TTC549 (cell line): ENCODE measurements around the gene GJC2.

Experiments
- FAIRE-seq: peaks from 2 replicates; lab custom pipeline; 2012; peaks lifted over from hg19 to GRCh38; lab: Jason Lieb, UNC

The GJC2 gene

DNA sequence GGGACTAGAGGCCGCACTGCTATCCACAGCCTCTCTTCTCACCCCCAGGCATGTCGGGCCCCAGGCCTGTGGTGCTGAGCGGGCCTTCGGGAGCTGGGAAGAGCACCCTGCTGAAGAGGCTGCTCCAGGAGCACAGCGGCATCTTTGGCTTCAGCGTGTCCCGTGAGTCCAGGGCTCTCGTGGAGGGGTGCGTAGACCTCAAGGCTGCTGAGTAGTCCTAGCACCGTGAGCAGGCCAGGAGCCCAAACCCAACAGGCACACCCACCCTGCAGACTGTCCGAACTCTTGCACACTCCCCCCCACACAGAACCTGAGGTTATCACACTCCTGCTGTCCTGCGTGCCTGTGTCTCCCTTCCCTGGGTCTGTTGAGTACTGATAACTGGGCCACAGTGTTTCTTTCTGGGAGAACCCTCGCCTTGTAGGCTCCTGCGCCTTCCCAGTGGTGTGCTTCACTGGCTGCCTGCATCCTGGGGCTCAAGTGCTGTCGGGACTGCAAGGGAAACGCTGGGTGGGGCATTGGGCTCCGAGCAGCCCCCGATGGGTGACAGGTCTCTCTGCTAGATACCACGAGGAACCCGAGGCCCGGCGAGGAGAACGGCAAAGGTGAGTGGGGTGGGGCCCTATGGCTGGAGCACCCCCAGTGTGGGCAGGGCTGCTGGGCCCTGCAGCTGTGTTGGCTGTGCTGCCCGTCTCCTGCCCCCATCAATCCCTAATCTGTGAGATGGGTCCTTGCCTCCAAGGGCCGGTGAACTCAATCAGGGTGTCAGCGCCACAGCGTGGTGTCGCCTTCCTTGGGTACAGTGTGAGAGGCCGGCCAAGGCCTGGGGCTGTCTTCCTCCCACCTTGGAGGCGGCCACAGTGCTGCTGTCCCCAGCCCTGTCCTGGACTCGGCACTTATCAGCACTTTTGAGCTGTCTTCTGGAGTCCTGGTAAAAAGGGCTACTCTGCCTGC, 4.0 kb upstream of the GJC2 start:
- no peak for FAIRE-seq

- no peak for FAIRE-seq
Measured at GRCh38 chr1:228146417-228147150, 3.1 kb upstream of the GJC2 start.

DNA sequence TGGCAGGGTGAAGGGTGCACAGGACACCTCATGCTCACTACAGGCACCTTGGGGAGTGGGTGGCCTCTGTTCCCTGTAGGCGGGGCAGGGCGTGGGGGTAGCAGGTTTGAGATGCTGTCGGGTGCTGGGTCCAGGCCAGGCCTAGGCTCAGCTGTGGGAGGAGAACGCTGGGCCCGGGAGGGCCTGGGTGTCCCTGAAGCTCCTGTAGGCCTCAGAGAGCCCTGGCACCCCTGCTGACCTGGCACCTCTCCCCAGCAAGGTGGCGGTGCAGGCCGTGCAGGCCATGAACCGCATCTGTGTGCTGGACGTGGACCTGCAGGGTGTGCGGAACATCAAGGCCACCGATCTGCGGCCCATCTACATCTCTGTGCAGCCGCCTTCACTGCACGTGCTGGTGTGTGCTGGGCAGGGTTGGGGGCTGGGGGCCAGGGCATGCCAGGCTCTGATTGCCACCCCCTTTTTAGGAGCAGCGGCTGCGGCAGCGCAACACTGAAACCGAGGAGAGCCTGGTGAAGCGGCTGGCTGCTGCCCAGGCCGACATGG, 2.5 kb upstream of the GJC2 start:
- no peak for FAIRE-seq

DNA sequence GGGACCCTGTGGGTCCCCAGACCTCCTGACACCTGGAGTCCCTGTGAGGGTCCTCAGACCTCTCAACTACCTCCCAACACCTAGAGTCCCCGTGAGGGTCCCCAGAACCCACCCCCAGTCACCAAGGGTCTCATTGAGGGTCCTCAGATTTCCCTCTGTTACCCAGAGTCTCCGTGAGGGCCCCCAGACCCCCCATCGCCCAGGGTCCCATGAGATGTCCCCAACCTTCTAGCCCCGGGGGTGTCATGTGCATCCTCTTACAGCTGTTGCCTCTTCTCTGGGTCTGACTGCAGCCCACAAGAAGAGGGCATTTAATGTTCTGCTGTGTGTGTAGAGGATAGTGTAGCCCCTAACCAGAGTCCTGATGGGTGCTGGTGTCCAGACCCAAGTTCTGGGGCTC, 2.0 kb upstream of the GJC2 start:
- FAIRE-seq, result no peak

DNA sequence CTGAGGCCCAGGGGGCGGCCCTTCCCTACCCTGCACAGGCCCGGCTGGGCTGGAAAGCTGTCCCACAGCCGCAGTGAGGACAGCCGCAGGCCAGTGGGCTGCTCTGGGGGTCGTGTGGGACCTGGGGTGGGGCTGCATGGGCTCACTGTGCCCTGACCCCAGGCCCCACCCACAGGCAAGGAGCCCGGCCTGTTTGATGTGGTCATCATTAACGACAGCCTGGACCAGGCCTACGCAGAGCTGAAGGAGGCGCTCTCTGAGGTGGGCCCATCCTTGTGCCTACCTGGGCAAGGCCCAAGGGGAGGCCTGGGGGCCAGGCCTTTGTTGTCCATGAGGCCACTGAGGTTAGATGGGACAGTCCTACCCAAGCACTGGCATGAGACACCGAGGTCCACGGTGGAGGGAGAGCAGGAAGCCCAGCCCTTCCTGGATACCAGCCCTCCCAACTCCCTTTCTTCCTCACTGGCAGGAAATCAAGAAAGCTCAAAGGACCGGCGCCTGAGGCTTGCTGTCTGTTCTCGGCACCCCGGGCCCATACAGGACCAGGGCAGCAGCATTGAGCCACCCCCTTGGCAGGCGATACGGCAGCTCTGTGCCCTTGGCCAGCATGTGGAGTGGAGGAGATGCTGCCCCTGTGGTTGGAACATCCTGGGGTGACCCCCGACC, 1.4 kb upstream of the GJC2 start:
- no peak for FAIRE-seq

DNA sequence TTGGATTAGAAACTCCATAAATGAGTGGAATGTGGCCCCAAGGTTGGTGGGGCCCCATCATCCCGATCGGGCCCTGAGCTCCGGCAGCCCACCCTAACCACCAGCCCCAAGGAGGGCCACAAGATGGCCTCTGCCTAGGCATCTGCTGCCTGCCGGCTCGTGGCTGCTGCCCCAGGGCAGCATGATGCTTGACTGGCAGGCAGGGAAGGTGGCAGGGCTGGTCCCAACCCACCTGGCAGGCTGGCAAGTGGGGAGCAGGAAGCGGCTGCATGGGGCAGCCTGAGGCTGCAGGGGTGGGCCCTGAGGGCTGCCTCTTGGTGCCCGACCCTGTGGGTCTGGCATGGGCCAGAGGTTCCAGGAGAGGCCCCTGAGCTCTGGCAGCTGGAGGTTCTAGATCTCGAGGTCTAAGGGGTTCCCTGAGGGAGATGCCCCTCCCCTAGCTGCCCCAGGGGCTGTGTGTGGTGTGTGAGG, 760 bp upstream of the GJC2 start:
- FAIRE-seq, result no peak

GRCh38 chr1:228150120-228150460, 360 bp downstream of the GJC2 start:
- no peak for FAIRE-seq

GRCh38 chr1:228150461-228151179, 890 bp downstream of the GJC2 start:
- no peak for FAIRE-seq

- FAIRE-seq, result no peak
Measured at GRCh38 chr1:228151180-228151925, 1.6 kb downstream of the GJC2 start.

- no peak for FAIRE-seq
Measured at GRCh38 chr1:228152097-228152917, 2.6 kb downstream of the GJC2 start.

DNA sequence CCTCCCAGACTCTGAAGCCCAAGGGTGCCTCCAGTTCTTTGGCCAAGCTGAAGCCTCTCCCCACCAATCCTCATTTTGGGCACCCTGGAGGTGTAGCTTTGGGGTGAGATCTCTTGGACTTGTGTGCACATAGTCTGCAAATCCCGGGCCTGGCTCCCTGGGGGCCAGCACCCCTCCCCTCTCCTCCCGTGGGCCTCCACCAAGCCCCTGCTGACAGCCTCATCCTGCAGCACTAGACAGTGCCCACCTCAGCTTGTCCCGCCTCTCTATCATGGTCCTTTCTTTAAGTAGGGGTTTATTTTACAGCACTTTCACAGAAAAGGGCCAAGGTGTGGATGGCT, 3.2 kb downstream of the GJC2 start:
- FAIRE-seq, result no peak

DNA sequence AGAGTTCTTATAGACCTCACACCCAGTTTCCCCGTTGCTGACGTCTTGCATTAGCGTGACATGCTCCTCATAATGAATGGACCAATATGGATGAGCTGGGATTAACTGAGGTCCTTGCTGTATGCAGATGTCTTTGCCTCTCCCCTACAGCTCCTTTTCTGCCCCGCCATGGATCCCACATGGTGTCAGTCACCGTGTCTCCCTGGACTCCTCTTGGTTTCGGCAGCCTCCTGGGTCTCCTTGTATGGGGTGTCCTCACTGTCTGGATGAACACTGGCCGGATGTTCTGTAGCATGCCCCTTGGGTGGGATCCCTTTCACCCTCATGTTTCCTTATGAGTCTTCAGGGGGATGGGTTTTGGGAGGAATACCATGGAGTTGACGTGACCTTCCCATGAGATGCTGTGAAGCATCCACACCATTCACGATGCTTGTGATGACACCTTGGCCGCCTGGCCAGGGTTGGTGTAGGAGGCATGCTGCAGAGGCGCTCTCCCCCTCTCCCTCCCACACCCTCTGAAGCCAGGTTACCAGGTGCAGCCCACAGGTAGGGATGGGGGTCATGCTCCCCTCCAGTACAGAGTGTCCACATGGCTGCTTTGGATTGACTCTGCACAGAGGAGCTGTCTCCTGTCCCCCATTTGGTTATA, 4.4 kb downstream of the GJC2 start:
- FAIRE-seq, result no peak

- no peak for FAIRE-seq
Measured at GRCh38 chr1:228154670-228155571, 5.2 kb downstream of the GJC2 start.

GRCh38 chr1:228155596-228156514, 6.1 kb downstream of the GJC2 start:
- no peak for FAIRE-seq

DNA sequence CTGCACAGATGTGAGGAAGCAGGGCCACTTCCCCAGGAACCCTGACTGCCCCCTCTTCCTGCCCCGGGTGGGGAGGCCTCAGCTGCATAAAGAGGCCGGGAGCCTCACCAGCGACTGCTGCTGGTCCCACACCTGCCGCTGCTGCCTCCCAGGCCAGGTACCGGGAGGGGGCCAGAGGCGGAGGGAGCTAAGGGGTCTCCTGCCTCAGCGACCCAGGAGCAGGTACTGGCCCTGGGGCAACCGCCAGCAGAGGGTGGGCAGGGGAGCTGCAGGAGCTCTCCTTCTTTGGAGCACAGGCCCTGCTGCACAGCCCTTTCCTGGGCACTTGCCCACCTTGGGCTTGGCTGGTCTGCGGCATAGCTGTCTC, 6.8 kb downstream of the GJC2 start:
- no peak for FAIRE-seq

- FAIRE-seq, result no peak
Measured at GRCh38 chr1:228156941-228157728, 7.4 kb downstream of the GJC2 start.

DNA sequence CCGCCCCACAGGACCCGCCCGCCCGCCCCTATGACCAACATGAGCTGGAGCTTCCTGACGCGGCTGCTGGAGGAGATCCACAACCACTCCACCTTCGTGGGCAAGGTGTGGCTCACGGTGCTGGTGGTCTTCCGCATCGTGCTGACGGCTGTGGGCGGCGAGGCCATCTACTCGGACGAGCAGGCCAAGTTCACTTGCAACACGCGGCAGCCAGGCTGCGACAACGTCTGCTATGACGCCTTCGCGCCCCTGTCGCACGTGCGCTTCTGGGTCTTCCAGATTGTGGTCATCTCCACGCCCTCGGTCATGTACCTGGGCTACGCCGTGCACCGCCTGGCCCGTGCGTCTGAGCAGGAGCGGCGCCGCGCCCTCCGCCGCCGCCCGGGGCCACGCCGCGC, 8.0 kb downstream of the GJC2 start:
- FAIRE-seq, result no peak
